HG02588 (cell line): ENCODE measurements around the gene GIPC1.

ENCODE experiments used
- ATAC-seq: cut with Tn5 transposase; IDR thresholded peaks from one replicate; pipeline ENCODE4 v1.9.1; 2021; ENCODE audit warnings: mild to moderate bottlenecking, moderate library complexity; ENCODE audit not compliant: unreplicated experiment

Gene GIPC1

DNA sequence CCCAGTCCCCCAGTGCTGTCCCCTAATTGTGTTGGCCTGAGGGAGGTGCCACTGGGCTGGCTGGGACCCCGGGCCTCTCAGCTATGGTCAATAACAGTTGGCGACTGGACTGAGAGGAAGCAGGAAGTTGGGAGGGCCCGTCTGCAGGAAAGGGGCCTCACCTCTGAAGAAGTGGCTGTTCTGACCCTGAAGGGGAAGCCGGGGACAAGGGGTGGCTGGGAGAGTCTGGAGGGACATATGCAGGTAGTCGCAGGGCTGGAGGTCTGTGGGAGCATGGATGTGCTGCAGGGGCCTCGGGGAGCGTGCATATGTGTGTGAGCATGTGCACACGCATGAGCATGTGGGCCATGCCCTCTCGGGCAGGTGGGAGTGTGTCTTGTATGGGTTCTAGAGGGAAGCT, 56.9 kb downstream of the GIPC1 start:
- no peak for ATAC-seq

DNA sequence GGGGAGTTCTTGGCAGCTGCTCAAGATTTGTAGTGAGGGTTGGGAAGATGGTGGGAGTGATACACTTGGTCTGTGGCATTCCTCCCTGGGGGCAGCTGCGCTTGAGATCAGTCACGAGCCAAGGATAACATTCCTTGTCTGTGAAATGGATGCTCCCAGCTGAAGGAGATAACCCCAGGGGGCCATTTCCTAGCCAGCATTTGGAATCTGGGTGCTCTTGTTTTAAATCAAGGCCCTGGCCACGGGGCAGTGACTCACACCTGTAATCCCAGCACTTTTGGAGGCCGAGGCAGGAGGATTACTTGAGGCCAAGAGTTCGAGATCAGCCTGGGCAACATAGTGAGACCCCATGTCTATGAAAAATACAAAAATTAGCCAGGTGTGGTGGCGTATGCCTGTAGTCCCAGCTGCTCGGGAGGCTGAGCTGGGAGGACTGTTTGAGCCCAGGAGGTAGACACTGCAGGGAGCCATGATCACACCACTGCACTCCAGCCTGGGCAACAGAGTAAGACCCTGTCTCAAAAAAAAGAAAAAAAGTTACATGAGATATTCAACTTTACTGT, 58.3 kb downstream of the GIPC1 start:
- no peak for ATAC-seq

DNA sequence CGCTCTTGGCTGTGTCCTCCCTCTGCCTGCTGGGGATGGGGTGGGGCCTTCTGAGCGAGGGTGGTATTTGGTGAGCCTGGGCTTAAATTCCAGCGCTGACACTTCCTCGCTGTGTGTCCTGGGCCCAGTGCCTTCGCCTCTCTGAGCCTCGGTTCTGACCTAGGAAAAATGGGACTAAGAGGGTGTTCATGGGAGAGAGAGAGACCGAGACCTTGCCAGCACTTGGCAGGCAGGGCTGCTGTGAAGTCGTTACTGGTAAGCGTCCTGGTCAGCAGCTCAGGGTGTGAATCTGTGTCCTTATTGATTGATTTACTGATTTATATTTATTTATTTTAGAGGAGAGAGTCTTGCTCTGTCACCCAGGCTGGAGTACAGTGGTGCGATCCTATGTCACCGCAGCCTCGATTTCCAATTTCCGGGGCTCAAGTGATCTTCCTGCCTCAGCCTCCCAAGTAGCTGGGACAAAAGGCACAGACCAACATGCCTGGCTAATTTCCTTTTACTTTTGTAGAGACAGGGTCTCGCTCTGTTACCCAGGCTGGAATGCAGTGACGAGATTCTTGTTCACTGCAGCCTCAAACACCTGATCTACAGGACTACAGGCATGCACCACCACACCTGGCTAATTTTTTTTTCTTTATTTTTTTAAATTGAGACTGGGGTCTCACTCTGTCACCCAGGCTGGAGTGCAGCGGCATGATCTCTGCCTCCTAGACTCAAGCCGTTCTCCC, 60.4 kb downstream of the GIPC1 start:
- no peak for ATAC-seq

- no peak for ATAC-seq
These were observed 61.2 kb downstream of the GIPC1 start for GRCh38 chr19:14434543-14435319.

GRCh38 chr19:14433554-14434501, 62.1 kb downstream of the GIPC1 start:
- no peak for ATAC-seq

GRCh38 chr19:14432791-14433553, 63.0 kb downstream of the GIPC1 start, which contains the start of gene PKN1:
Gene PKN1, plus strand, starts transcription at chr19:14433306. Its CDS starts 216 bp downstream, at chr19:14433522.
- ATAC-seq = no peak

GRCh38 chr19:14430712-14431111, 65.2 kb downstream of the GIPC1 start:
- no peak for ATAC-seq

GRCh38 chr19:14428882-14429416, 67.0 kb downstream of the GIPC1 start:
- ATAC-seq = no peak
